Smooth muscle cell (in vitro differentiated cells): Measurements from ENCODE around the gene HSPB7. TPM values are rescaled to one million over a fixed set of nuclear protein-coding genes. Genes with fewer than 3 reads are reported as not detected.
"Not testable (repeated sequence)": the region's sequence is repeated elsewhere in the genome, so short reads cannot be mapped to it uniquely, and the experiment has no call there.

Experiments
- DNase-seq: peaks from one replicate; lab custom pipeline; 2025; ENCODE audit not compliant: unreplicated experiment; lab: John Stamatoyannopoulos, UW
- H2AFZ ChIP-seq: fragments of 200-600 bp; sonication (generic); 2 replicates; pipeline ENCODE4 v1.6.0; 2016; ENCODE audit warnings: antibody characterized with exemption, low read depth, mild to moderate bottlenecking
- H3F3A ChIP-seq: fragments of 200-600 bp; sonication (generic); 2 replicates; pipeline ENCODE4 v1.6.0; 2017; ENCODE audit warnings: antibody characterized with exemption, low read depth
- H3K27ac ChIP-seq: fragments of 200-600 bp; sonication (generic); 2 replicates; pipeline ENCODE4 v1.5.1; 2016; ENCODE audit warnings: low read depth, mild to moderate bottlenecking
- H3K27me3 ChIP-seq: fragments of 200-600 bp; sonication (generic); 2 replicates; pipeline ENCODE4 v1.6.1; 2016; ENCODE audit warnings: low read depth, mild to moderate bottlenecking
- H3K36me3 ChIP-seq: fragments of 200-600 bp; sonication (generic); 2 replicates; pipeline ENCODE4 v1.5.1; 2016; ENCODE audit warnings: low read depth
- H3K4me1 ChIP-seq: fragments of 200-600 bp; sonication (generic); 2 replicates; pipeline ENCODE4 v1.5.1; 2016; ENCODE audit warnings: low read depth
- H3K4me2 ChIP-seq: fragments of 200-600 bp; sonication (generic); 2 replicates; pipeline ENCODE4 v1.6.0; 2016; ENCODE audit warnings: mild to moderate bottlenecking
- H3K4me3 ChIP-seq: fragments of 200-600 bp; sonication (generic); 2 replicates; pipeline ENCODE4 v1.5.1; 2016; ENCODE audit warnings: mild to moderate bottlenecking
- H3K79me2 ChIP-seq: fragments of 200-600 bp; sonication (generic); 2 replicates; pipeline ENCODE4 v1.6.0; 2016; ENCODE audit warnings: low read depth, mild to moderate bottlenecking
- H3K9ac ChIP-seq: fragments of 200-600 bp; sonication (generic); 2 replicates; pipeline ENCODE4 v1.6.0; 2016; ENCODE audit warnings: low read depth
- H3K9me3 ChIP-seq: fragments of 200-600 bp; sonication (generic); replicated peaks from 2 replicates; pipeline ENCODE4 v1.5.1; 2016; ENCODE audit warnings: low read depth
- H4K20me1 ChIP-seq: fragments of 200-600 bp; sonication (generic); 2 replicates; pipeline ENCODE4 v1.6.0; 2016; ENCODE audit warnings: low read depth
- CTCF ChIP-seq: fragments of 200-600 bp; sonication (generic); IDR thresholded peaks from 2 replicates; pipeline ENCODE4 v1.5.1; 2017; ENCODE audit warnings: borderline replicate concordance, mild to moderate bottlenecking, antibody characterized with exemption; ENCODE audit not compliant: insufficient read depth, poor library complexity, severe bottlenecking
- WGBS: methylation state at CpG from one replicate; pipeline ENCODE4 v1.1.7; 2016; ENCODE audit warnings: low lambda C conversion rate; 5-methylcytosine and 5-hydroxymethylcytosine counted together
- polyA plus RNA-seq: library from polyadenylated mRNA; unstranded; fragments of >200 nt; fragmentation: Nextera tagmentation; extraction: Ambion mirVana; gene quantifications from 2 replicates; pipeline ENCODE4 v1.2.1, GENCODE V29; 2016
- total RNA-seq: library from RNA; depleted of rRNA; stranded (reverse); fragments of >200 nt; gene quantifications from 2 replicates; pipeline ENCODE4 v1.2.3, GENCODE V29; 2014

HSPB7 gene
- total and polyA plus RNA-seq, 2 experiments from 2014 or later, result 23.0 to 80.5 TPM

- WGBS, result 86% methylated on average over 11 of the region's 11 CpGs
- Histone ChIP-seq H3K27ac (no peak overlapping the region), H3K4me1 (no peaks in the 10 kb centered on the region), H3K4me2 (no peak overlapping the region), H3K4me3 (no peak overlapping the region), H2AFZ (no peak overlapping the region), H3K27me3 (no peaks in the 10 kb centered on the region), H4K20me1 (no peaks in the 10 kb centered on the region), H3F3A (no peaks in the 10 kb centered on the region), H3K79me2 (no peaks in the 10 kb centered on the region), H3K9me3 (no peaks in the 10 kb centered on the region), H3K36me3 (no peaks in the 10 kb centered on the region), H3K9ac (no peak overlapping the region)
- no peak for DNase-seq
- TF ChIP-seq CTCF, result no peak
Measured at GRCh38 chr1:16006010-16006409, 11.8 kb downstream of the HSPB7 start.

GRCh38 chr1:16005597-16005996 lies 12.2 kb downstream of the HSPB7 start:
- no peaks in the 10 kb centered on the region for H3K27me3 ChIP-seq
- no peaks in the 10 kb centered on the region for H3K36me3 ChIP-seq
- H3K9ac ChIP-seq, result no peak overlapping the region
- no peak overlapping the region for H3K4me2 ChIP-seq
- no peak overlapping the region for H2AFZ ChIP-seq
- 88% methylated on average over 5 of the region's 5 CpGs for WGBS
- H3K4me3 ChIP-seq, result no peak overlapping the region
- H3K27ac ChIP-seq, result no peak overlapping the region
- no peak for TF ChIP-seq CTCF
- H3F3A ChIP-seq, result no peaks in the 10 kb centered on the region
- no peaks in the 10 kb centered on the region for H3K79me2 ChIP-seq
- no peak for DNase-seq
- no peaks in the 10 kb centered on the region for H3K4me1 ChIP-seq
- no peaks in the 10 kb centered on the region for H3K9me3 ChIP-seq
- no peaks in the 10 kb centered on the region for H4K20me1 ChIP-seq

GRCh38 chr1:16001274-16001673 lies 16.6 kb downstream of the HSPB7 start:
- not testable (repeated sequence) for H3K36me3 ChIP-seq, DNase-seq, H3K9me3 ChIP-seq, H4K20me1 ChIP-seq, H3K4me1 ChIP-seq, H3K4me2 ChIP-seq, H3F3A ChIP-seq, H2AFZ ChIP-seq, H3K9ac ChIP-seq, H3K4me3 ChIP-seq, H3K79me2 ChIP-seq, H3K27ac ChIP-seq, H3K27me3 ChIP-seq
- whole genome bisulfite sequencing, result 85% methylated on average over 10 of the region's 10 CpGs

- Histone ChIP-seq H3K4me3 (no peak overlapping the region), H3K27me3 (no peaks in the 10 kb centered on the region), H4K20me1 (no peaks in the 10 kb centered on the region), H2AFZ (no peak overlapping the region), H3K4me1 (no peaks in the 10 kb centered on the region), H3K9me3 (no peaks in the 10 kb centered on the region), H3K4me2 (no peak overlapping the region), H3F3A (no peaks in the 10 kb centered on the region), H3K79me2 (no peaks in the 10 kb centered on the region), H3K9ac (no peak overlapping the region), H3K27ac (no peak overlapping the region), H3K36me3 (no peaks in the 10 kb centered on the region)
- DNase-seq, result no peak
- 95% methylated on average over 11 of the region's 11 CpGs for WGBS
- no peak for TF ChIP-seq CTCF
Measured at GRCh38 chr1:15998929-15999328, 18.9 kb downstream of the HSPB7 start.
